Dedifferentiated amniotic fluid mesenchymal stem cell (primary cell): Measurements from ENCODE around the gene LPCAT1.
"Not testable (repeated sequence)": the region's sequence is repeated elsewhere in the genome, so short reads cannot be mapped to it uniquely, and the experiment has no call there.

Source experiments
- DNase-seq: peaks from one replicate; pipeline ENCODE4 v3.0.0-alpha.2; 2016; ENCODE audit errors: extremely low spot score

The LPCAT1 gene

DNA sequence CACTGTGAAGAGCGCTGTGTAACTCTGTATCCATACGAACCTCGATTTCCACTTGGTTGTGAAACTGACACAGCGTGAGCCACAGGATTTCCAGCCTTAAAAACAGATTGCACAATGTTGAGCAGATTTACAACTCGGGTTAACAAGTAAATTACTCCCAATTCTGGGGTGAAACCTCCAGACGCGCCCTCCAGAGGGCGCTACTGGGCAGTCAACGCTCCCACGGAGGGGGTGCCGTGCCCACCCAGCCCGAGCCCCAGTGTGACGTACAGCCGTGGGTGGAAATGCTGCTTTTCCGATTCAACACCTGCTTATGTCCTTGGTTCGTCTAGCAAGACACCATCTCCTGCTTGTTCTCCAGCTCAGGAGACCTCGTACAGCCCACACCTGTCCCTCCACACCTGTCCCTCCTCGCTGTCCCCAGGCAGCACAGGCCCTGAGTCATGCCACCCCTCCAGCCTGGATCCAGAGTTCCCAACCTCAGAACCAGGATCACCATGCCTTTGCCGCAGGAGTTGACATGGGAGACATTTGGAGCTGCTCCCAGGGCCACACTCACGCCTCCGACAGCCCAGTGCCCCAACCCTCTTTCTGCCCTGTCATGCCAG is 44.1 kb downstream of the LPCAT1 start:
- DNase-seq = no peak

DNA sequence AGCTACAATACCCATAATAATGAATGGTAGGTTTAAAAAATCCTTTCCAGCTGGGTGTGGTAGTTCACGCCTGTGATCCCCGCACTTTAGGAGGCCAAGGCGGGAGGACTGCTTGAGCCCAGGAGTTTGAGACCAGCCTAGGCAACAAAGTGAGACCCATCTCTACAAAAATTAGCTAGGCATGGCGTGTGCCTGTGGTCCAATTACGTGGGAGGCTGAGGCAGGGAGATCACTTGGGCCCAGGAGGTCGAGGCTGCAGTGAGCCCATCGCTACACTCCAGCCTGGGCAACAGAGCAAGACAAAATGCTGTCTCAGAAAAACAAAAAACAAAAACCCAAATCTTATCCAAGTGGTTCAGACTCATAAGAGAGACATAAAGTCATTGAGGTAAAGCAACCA is 44.7 kb downstream of the LPCAT1 start:
- DNase-seq = no peak

DNA sequence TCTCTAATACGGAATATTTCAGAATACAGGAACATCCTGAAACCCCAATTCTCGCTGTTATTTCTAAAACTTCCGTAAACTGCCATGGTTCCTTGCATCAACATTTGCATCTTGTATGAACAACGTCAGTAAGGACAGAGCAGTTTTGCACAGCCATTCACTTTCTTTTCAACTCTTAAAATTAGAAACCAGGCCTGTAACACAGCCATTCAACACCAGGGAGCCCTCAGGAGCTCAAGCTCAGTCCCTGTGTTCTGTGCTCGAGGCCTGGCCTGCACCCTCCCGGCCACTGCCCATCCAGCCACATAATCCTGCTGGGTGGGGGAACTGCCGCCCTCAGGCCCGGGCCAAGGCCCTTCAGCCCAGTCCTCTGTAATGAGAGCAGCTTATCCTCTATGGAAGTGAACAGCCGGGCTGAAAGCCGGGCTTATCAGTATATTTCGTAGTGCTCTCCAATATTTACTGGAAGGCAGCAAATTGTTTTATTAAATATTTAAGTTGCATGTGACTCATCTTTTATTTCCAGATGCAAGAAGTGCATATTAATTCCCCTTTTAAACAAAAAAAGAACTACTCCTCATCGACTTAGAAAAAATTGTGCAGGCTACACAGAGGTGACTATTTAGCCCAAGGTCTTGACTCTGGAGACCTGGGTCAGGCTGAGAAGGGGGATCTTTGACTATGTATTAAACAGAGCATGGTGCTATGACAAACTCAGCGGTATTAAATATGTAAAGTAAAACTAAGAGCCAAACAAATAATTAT is 45.3 kb downstream of the LPCAT1 start:
- no peak for DNase-seq

DNA sequence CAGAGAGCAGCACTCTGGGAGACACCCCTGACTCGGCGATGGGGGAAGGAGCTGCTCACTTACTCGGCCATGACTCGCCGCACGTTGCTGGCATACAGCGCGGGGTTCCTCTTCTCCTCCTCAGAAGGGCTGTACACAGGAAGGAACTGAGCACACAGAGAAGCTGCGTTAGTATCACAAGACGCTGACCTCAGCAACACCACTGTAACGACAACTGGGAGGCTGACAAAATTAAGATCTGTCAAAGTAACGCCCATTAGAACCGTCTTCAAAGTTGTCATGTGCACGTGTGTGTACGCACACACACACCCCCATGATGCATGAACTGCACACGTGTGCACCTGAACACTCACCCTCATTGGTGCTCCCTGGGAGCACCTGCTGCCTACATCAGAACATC is 46.4 kb downstream of the LPCAT1 start:
- DNase-seq = no peak

DNA sequence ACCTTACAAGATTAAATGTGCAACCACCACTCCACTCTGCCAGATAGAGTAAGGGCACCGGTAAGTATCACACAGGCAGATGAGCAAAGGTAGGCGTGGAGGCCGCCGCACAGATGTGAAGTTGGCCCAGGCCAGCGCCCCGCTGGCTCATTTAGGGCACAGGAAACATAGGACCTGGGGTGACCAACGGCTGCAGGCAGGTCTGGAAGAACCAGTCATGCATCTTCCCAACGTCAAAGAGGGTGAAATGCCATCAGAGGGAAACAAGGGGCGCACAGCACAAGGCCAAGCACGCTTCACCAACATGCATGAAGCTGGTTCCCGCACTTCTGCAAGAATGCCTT is 46.8 kb downstream of the LPCAT1 start:
- no peak for DNase-seq

DNA sequence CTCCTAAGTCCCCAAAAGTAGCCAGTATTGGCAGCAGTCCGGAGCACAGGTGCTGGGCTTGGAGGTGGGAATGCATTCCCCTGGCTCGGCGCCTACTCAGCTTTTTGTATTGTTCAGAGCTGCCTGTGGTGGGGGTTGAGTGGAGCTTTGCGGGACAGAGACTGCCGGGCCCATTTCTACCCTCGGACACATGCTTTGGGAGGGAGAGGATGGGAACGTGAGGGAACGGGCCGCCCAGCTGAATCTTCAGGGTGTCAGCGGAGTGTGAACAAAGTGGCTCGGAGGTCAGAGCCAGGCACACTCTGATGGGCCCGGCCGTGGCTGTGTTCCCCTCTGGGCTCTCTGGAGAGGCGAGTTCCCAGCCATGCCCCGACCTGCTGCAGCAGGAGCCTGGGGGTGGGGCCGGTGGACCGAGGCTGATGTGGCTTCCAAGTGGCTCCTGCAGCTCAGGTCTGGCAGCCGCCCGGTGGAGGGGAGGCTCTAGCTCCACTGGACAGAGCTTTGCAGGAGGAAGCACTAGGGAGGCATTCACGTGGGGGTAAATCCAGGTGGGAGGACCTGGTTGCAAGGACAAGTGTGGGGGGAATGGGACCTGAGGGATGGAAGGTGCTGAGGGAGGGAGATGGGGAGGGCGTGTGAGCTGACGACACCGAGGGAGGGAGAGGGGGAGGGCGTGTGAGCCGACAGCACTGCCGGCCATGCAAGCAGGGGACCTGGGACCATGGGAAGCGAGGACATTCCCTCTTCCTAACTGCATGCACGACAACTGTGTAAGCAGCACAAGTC is 47.4 kb downstream of the LPCAT1 start:
- no peak for DNase-seq

DNA sequence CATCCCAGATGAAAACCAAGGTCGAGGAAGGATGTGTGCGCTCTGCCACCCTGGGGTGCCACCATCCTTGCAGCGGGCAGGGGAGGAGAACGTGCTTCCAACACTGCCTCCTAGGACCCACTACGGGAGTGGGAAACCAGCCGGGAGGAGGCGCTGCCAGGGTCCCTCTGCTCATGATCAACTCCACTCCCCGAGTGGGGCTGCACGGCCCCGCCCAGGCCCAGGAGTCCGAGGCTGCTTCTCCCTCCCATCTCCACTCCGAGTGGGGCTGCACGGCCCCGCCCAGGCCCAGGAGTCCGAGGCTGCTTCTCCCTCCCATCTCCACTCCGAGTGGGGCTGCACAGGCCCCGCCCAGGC is 48.2 kb downstream of the LPCAT1 start:
- not testable (repeated sequence) for DNase-seq

DNA sequence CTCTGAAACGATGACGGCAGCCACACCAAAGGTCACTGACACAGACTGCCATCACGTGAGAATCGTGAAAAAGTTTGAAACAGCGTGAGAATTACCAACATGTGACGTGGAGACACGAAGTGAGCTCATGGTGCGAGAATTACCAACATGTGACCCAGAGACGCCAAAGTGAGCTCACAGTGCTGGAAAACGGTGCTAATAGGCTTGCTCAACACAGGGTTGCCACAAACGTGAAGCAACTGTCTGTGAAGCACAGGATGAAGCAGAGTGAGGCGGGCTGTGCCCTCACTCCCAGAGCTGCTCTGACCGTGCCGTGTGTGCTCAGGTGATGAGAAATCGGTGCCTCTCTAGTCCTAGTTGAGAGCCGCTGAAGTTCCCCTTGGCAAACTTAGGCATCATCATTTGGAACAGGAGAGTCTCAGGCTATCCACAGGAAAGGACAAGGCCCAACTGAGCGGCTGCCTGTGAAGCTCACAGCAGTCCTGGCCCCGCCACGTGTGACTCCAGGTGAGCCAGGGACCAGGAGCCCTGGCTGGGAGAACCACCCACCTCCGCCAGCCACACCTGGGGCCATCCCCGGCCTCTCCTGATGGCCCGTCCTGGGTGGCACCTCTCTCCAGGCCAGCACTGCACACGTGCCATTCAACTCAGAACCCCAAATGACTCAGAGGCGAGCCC is 48.8 kb downstream of the LPCAT1 start:
- DNase-seq = no peak

DNA sequence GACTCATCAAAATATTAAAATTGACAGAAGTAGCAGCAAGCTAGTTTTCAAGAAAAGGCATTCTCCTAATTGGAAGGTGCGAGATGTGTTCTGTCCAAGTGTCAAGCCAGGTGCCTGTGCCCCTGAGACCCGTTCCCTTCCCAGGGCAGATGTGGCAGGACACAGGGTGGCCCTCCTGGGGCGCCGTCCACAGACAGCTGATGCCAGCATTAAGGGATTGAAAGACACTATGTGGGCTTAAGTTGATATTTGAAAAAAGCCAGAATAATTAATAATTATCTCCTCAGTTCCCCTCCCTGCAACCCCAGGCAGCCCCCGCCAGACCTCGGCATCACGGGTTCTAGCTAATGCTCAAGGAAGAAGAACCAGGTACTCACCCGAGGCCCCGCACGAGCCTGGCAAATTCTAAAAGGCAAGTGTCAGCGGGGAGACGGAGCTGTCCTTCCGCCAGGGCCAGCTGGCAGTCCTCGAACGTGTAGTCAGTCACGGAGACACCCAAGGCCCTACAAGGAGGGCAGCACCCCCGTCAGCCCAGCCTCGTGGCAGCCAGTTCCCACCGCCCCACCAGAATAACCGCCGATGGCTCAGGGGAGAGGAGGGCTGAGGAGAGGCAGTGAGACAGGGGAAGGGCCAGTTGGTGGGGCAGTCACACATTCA is 49.4 kb downstream of the LPCAT1 start:
- no peak for DNase-seq

DNA sequence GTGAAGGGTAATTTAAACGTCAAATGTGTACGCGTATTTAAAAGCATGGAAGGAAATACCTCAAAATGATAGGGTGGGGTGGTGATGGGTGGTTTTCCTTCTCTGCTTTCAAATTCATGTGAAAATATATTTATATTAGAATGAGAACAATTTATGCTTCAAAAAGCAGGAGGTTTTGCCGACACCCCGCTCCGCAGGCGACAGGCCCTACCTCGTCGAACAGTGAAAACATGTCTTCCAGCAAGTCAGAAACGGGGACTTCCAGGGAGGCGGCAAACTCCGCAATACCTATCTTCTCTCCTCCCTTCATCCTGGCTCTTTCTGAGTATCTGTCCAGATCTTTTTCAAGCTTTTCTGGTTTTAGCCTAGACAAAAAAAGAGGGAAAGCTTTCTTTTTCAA is 50.0 kb downstream of the LPCAT1 start:
- no peak for DNase-seq

DNA sequence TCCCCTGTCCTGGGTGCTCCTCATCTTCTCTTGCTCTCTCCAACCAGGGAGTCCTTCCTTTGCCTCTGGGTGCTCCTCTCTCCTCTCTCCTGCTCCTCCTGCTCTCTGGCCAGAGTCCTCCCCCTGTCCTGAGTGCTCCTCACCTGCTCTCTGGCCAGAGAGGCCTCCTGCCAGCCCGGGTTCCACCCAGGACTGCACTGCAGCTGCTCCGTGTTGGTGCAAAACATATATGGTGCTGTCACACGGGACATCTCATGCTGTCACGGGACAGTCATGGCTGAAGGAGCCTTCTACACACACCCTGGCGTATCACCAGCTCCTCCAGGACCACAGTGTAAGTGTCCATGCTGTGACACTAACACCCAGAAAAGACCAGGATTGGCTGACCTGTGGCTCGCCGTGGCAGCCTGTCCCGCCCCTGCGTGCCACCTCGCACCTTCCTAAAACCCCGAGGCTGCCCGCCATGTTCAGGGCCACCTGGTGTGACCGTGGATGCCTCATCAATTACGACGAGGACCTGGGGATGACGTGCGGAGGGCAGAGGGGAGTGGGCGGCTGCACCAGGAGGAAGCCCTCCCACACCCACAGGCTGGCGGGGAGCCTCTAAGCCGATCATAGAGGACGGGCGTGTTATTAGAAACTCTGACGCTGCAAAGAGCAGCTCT is 50.7 kb downstream of the LPCAT1 start:
- no peak for DNase-seq

DNA sequence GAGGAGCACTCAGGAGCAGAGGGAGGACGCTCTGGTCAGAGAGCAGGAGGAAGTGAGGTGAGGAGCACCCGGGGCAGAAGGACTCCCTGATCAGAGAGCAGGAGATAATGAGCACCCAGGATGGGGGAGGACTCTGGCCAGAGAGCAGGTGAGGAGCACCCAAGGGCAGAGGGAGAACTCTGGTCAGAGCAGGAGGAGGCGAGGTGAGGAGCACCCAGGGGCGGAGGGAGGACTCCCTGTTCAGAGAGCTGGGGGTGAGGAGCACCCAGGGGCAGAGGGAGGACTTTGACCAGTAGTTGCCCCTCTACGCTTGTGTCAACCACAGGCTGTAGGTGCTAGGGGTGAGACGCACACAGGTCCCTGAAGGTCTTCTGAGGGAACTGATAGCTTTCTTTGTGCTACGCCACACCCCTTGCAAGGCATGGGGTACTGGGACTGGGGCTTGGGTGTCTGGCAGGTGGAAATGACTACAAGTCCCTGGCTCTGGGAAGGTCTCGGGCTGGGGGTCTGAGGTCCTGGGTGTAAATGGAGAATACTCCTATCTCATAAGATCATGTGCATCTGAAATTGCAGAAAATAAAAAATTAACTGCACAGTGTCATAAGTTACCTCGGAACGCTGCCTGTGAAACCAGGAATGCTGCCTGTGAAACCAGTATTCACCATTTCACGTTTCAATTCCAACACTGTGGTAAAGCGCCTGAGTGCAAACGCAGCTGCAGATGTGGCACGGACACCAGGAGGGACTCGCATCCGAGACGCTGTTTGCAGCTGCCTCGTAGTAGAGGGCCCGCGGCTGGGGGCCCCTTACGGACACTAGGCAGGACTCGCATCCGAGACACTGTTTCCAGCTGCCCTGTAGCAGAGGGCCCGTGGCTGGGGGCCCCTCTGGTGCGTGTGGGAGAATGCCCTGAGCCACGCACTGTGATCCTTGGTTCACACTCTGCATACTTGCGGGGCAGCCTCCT is 51.5 kb downstream of the LPCAT1 start:
- DNase-seq = no peak

DNA sequence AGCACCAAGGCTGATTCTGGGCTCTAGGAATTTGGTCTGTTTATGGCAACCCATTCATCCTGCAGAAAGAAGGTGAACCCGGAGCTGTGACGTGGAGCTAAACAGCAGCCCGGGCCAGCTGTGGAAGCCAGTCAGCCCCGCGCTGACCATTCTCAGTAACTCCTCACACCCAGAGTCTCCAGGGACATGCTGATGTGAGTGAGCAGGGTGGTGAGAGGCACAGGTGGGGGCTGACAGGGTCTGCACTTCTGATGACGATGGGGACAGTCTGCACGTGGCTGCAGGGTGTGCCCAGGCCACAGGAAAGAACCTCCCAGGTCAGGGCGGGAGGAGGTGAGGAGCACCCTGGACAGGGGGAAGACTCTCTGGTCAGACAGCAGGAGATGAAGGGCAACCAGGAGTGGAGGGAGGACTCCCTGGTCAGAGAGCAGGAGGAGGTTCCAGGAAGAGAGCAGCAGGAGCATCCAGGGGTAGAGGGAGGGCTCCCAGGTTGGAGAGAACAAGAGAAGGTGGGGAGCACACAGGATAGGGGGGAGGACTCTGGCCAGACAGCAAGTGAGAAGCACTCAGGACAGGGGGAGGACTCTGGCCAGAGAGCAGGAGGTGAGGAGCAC is 52.4 kb downstream of the LPCAT1 start:
- DNase-seq = no peak

DNA sequence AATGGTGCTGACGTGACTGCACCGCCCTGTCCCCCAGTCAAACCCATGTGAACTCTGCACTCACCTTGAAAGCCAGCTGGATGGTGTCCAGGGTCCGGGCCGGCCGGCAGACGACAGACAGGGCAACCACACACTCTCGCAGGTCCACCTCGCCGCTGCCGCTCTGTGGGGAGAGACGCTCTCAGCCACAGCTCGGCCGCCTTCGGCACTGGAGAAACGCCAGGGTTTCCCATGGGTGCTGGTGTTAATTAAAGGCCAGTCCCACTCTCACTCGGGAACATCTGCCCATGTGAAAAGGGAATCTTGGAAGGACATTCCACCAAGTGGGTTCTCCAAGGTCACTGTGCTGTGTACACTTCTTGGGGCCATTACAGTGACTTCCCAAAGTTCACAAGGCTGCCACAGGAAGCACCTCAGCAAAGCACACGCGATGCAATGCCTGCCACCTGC is 53.0 kb downstream of the LPCAT1 start:
- no peak for DNase-seq

DNA sequence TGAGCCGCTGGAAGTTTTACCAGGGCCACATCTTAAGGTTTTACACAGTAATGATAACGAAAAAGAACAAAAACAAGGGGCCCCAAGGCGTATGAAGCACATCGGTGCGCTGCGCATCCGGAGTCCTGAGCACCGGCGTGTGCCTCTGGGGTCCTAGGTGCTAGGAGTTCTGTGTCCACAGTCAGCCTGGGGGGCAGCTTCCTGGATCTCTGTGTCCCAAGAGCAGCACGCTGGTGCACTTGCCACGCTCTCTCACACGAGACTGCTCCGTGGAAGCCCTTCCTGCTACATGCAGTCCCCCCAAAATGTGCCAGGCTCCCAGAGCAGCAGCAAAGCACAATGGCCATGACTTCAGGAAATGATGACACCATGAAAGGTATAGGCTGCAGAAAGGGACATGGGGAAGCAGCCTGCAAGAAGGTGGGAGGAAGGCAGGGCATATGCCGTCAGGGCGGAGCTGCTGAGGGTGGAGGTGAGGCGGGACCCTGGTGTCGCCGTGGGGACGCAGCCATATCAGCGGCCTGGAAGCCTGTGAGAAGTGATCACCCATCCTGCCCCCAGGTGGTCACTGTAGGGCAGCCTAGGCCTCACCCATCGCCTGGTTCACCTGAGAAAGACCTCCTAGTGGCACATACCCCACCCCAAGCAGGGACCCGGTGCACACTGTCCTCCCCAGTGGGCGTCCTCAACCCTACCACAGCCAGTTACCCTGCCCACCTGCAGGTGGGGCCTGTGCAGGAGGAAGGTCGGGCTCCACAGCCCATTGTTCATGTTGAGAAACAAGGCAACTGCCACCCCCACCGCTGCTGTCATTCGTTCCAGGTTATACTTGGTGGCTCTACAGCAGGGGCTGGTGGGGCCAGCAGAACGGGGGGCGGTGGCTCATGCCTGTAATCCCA is 54.9 kb downstream of the LPCAT1 start:
- no peak for DNase-seq

DNA sequence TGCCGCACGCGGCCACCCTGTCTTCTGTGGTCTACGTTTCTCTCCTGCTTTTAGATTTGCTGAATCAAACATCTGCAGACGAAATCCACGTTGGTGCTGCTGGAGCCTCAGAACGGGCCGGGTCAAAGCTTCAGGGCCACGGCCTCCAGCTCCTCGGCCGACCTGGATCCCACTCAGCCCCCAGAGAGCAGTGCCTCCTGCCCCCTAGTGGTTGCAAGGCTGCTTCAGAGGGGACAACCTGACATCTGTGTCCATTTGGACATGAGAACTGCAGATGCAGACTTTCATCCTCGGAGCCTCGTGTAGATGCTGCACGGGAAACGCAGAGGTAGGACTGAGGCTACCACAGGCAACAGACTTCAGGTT is 55.5 kb downstream of the LPCAT1 start:
- DNase-seq = no peak

DNA sequence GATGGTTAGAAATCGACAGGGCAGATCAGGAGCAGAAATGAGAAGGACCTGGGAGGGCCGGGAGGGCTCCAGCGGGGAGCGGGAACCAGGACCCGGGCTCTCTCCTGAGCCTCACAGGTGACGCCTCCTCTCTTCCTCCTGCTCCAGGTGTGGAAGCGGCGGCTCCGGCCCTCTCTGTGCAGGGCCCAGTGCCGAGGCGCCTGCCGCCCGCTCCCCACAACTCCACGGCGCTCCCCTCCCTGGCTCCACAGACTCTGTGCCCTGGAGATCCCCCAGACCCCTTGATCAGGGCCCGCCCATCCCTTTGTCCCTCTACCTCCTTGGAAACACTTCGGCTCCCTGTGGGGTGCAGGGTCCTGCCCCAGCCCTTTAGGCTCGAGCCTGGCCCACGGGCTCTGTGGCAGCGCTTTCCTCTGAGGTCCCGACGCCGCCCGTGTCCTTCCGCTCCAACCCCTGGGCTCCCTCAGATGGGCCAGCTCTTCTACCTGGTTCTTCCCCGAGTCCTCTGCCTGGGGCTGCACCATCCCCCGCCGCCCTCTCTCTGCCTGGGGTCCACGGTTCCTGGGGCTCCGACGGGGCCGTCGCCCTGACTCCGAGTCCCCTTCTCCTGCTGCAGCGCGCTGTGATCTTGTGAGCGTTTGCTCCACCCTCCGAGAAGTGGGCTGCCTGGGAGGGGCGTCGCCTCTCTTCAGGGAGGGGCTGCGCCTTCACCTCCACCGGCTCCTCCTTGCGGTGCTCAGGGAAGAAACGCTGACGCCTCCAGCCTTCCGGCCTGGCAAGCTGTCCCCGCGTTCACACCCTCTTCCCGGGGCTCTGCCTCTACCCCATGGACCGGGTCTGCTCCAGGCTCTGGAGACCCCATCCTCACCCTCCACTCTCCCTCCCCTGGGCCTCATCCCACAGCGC is 56.2 kb downstream of the LPCAT1 start:
- DNase-seq = no peak
